ENCODE measurements around the gene CFAP46.

GRCh38 chr10:132938472-132939339, 3.7 kb downstream of the CFAP46 start:
- TF ChIP-seq ARNT (IDR thresholded peaks at IDR 0.05): no peak
- no peak for TF ChIP-seq SP1 (IDR thresholded peaks at IDR 0.05)
- no peak for TF ChIP-seq TARDBP (IDR thresholded peaks at IDR 0.05)
